NCI-H524 (cell line): Measurements from ENCODE around the gene CCT3.
"Not testable (repeated sequence)": the region's sequence is repeated elsewhere in the genome, so short reads cannot be mapped to it uniquely, and the experiment has no call there.

Source experiments
- DNase-seq, 2 experiments: peaks; one replicate each; lab custom pipeline; 2025; lab: John Stamatoyannopoulos, UW

Gene CCT3

GRCh38 chr1:156337052-156337887 is 822 bp downstream of the CCT3 start:
- DNase-seq: peak in 1 of 2 experiments; percentile 13

- DNase-seq: no peak
These were observed 1.9 kb downstream of the CCT3 start for GRCh38 chr1:156336242-156336641.

GRCh38 chr1:156323179-156323578 is 14.9 kb downstream of the CCT3 start:
- not testable (repeated sequence) for DNase-seq

- DNase-seq: no peak
These were observed 17.5 kb downstream of the CCT3 start for GRCh38 chr1:156320560-156320959.

- peak in 1 of 2 experiments; percentile 24 for DNase-seq
These were observed 18.4 kb downstream of the CCT3 start for GRCh38 chr1:156319664-156320063.

- DNase-seq: no peak
These were observed 21.2 kb downstream of the CCT3 start for GRCh38 chr1:156316909-156317308.

GRCh38 chr1:156310962-156311361 is 27.1 kb downstream of the CCT3 start:
- DNase-seq: no peak

- no peak for DNase-seq
These were observed 30.0 kb downstream of the CCT3 start for GRCh38 chr1:156308078-156308477.

GRCh38 chr1:156305215-156305614 is 32.9 kb downstream of the CCT3 start:
- DNase-seq: no peak

GRCh38 chr1:156303241-156303640 is 34.9 kb downstream of the CCT3 start:
- no peak for DNase-seq

- no peak for DNase-seq
These were observed 39.2 kb downstream of the CCT3 start, which contains the start of gene VHLL for GRCh38 chr1:156298852-156299357. VHLL (minus strand) TSS chr1:156299307; CDS start chr1:156299189, 118 bp downstream.

- DNase-seq: peak in 1 of 2 experiments; percentile 9
These were observed 42.6 kb downstream of the CCT3 start, which contains the start of gene GLMP for GRCh38 chr1:156295391-156295947. GLMP (minus strand) TSS chr1:156295679; CDS start chr1:156295645, 34 bp downstream.

GRCh38 chr1:156293895-156294294 is 44.2 kb downstream of the CCT3 start:
- no peak for DNase-seq

GRCh38 chr1:156293098-156293434 is 45.0 kb downstream of the CCT3 start:
- DNase-seq: no peak

GRCh38 chr1:156291226-156292061 is 46.6 kb downstream of the CCT3 start:
- DNase-seq: no peak

GRCh38 chr1:156289857-156290256 is 48.2 kb downstream of the CCT3 start:
- no peak for DNase-seq

GRCh38 chr1:156286061-156286460 is 52.0 kb downstream of the CCT3 start:
- no peak for DNase-seq

- DNase-seq: no peak
These were observed 52.7 kb downstream of the CCT3 start for GRCh38 chr1:156285437-156285836.

GRCh38 chr1:156284757-156285156 is 53.3 kb downstream of the CCT3 start:
- no peak for DNase-seq

GRCh38 chr1:156284112-156284511 is 54.0 kb downstream of the CCT3 start, which contains the start of gene TMEM79:
TMEM79 (plus strand) TSS chr1:156284325; CDS start chr1:156285227, 902 bp downstream.
- DNase-seq: no peak

- no peak for DNase-seq
These were observed 54.6 kb downstream of the CCT3 start for GRCh38 chr1:156283521-156283920.
